LoVo (cell line): ENCODE results near the gene JARID2.

Experiments used
- DNase-seq: peaks from one replicate; pipeline ENCODE4 v3.0.0-alpha.2; 2016; ENCODE audit warnings: low spot score

Gene JARID2

GRCh38 chr6:15441981-15442380 lies 196.1 kb downstream of the JARID2 start:
- DNase-seq, result no peak

GRCh38 chr6:15442467-15442866 lies 196.6 kb downstream of the JARID2 start:
- no peak for DNase-seq

- DNase-seq, result no peak
Measured at GRCh38 chr6:15443119-15443830, 197.4 kb downstream of the JARID2 start.

GRCh38 chr6:15444081-15444731 lies 198.3 kb downstream of the JARID2 start:
- DNase-seq, result no peak

- no peak for DNase-seq
Measured at GRCh38 chr6:15444881-15445280, 199.0 kb downstream of the JARID2 start.

GRCh38 chr6:15447546-15448267 lies 201.8 kb downstream of the JARID2 start:
- DNase-seq, result no peak

GRCh38 chr6:15449011-15449410 lies 203.1 kb downstream of the JARID2 start:
- no peak for DNase-seq

- DNase-seq, result no peak
Measured at GRCh38 chr6:15451738-15452137, 205.9 kb downstream of the JARID2 start.

- DNase-seq, result no peak
Measured at GRCh38 chr6:15452182-15452941, 206.5 kb downstream of the JARID2 start.

- DNase-seq, result no peak
Measured at GRCh38 chr6:15453186-15453585, 207.3 kb downstream of the JARID2 start.

GRCh38 chr6:15453622-15454021 lies 207.8 kb downstream of the JARID2 start:
- no peak for DNase-seq

- DNase-seq, result no peak
Measured at GRCh38 chr6:15456422-15456821, 210.6 kb downstream of the JARID2 start.

- no peak for DNase-seq
Measured at GRCh38 chr6:15457121-15457650, 211.3 kb downstream of the JARID2 start.

GRCh38 chr6:15458021-15458459 lies 212.2 kb downstream of the JARID2 start:
- no peak for DNase-seq

- DNase-seq, result no peak
Measured at GRCh38 chr6:15460110-15460727, 214.3 kb downstream of the JARID2 start.

- no peak for DNase-seq
Measured at GRCh38 chr6:15461127-15461944, 215.5 kb downstream of the JARID2 start.

- DNase-seq, result no peak
Measured at GRCh38 chr6:15462256-15462655, 216.4 kb downstream of the JARID2 start.

GRCh38 chr6:15462717-15463525 lies 217.1 kb downstream of the JARID2 start:
- DNase-seq, result no peak

GRCh38 chr6:15464211-15464725 lies 218.4 kb downstream of the JARID2 start:
- peak; percentile 7 for DNase-seq

GRCh38 chr6:15465212-15465611 lies 219.3 kb downstream of the JARID2 start:
- no peak for DNase-seq
